CD4-positive, alpha-beta T cell treated with Interleukin-4 for 1 hour (primary cell): ENCODE measurements around the gene EIF1B.

ENCODE experiments used
- DNase-seq, 2 donors: peaks; one replicate each; pipeline ENCODE4 v3.0.0-alpha.2; 2020 to 2022

Gene EIF1B

GRCh38 chr3:40355410-40355809, 45.9 kb downstream of the EIF1B start:
- no peak for DNase-seq

GRCh38 chr3:40358454-40358853, 48.9 kb downstream of the EIF1B start:
- DNase-seq = no peak
